ENCODE measurements around the gene EGR2. TPM values are rescaled to one million over a fixed set of nuclear protein-coding genes. Genes with fewer than 3 reads are reported as not detected.
A peak's percentile ranks its signal among the peaks of the same experiment; 100 is the strongest.

The EGR2 gene
- polyA plus RNA-seq, 1 of the 3 experiments (the other 2 are of a cell fraction), result 0.25 TPM

DNA sequence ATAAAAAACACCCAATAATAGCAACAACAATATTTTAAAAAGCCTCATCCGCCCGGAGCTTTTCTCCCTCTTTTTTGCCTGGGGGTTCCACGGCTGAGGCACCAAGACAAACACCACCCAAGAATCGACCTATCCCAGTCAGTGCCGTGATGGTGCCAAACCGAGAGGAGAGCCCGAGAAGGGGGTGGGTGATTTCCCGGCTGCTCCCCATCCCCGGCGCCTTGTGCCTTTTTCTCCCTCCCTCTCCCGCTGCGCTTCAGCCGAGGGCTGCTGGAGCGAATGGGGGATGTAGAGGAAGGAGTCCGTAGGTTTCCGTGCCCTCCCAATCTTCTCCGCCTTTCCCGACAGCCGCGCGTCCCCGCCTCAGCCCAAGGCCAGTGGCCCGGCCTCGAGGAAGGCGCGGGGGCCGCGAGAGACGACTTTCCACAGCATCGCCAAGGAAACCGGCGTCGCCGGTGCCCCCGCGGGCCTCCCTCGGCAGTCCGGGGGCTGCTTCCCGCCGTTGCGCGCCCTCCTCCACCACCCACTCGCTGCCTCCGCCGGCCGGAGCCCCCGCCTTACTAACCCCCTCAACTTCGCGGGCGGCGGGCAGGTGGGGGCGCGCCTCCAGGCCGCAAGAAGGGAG lies 1.3 kb downstream of the EGR2 start:
- CTCF ChIA-PET, result interaction anchor here (0.5 to 1.2 kb wide), 4 partner anchors 8 to 570 kb away, joined by 3 to 4 read pairs (median 4); no protein-coding TSS in a partner anchor
- Histone ChIP-seq H3K36me3 (replicated peaks in 1 of 2; ENCODE audit: control insufficient read depth in 1 of 2, insufficient read depth in 2 of 2, low read length in 1 of 2) (peaks cover 2 to 5% of the 10 kb centered on the region in 2 experiments), H3K27ac (ENCODE audit: low read depth in 2 of 2, low read length in 1 of 2) (no peak overlapping the region), H3K9ac (no peak overlapping the region), H3K4me1 (ENCODE audit: control insufficient read depth in 1 of 2, insufficient read depth in 2 of 2, low read depth in 1 of 2, low read length in 1 of 2) (peaks cover 12 to 28% of the 10 kb centered on the region in 2 experiments; a peak in 3 of 4 replicates), H3K79me2 (ENCODE audit: insufficient read depth) (no peaks in the 10 kb centered on the region), H4K20me1 (ENCODE audit: insufficient read depth) (no peaks in the 10 kb centered on the region), H3K9me3 (no peaks in the 10 kb centered on the region), H3K9me2 (no peaks in the 10 kb centered on the region), H3K4me3 (ENCODE audit: low read depth in 2 of 2, low read length in 1 of 2) (peak overlapping the region; percentile 71 to 73), H2AFZ (ENCODE audit: low read depth) (no peak overlapping the region), H3K27me3 (ENCODE audit: insufficient read depth) (peaks cover 35% of the 10 kb centered on the region), H3K4me2 (peak overlapping the region; percentile 88), H3F3A (replicated peaks; ENCODE audit: insufficient read depth) (peaks cover 8% of the 10 kb centered on the region)
- DNase-seq, result peak; percentile 51
- no peak for TF ChIP-seq RXRA (IDR thresholded peaks at IDR 0.05; ENCODE audit: borderline replicate concordance, low read depth)
- no peak for TF ChIP-seq NRF1 (IDR thresholded peaks at IDR 0.05; ENCODE audit: low read depth, low read length)
- no peak for TF ChIP-seq YY1 (IDR thresholded peaks at IDR 0.05; ENCODE audit: low read depth)
- TF ChIP-seq, protein P1, sequence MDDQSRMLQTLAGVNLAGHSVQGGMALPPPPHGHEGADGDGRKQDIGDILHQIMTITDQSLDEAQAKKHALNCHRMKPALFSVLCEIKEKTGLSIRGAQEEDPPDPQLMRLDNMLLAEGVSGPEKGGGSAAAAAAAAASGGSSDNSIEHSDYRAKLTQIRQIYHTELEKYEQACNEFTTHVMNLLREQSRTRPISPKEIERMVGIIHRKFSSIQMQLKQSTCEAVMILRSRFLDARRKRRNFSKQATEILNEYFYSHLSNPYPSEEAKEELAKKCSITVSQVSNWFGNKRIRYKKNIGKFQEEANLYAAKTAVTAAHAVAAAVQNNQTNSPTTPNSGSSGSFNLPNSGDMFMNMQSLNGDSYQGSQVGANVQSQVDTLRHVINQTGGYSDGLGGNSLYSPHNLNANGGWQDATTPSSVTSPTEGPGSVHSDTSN (IDR thresholded peaks at IDR 0.05), result no peak
- TF ChIP-seq, protein P2, sequence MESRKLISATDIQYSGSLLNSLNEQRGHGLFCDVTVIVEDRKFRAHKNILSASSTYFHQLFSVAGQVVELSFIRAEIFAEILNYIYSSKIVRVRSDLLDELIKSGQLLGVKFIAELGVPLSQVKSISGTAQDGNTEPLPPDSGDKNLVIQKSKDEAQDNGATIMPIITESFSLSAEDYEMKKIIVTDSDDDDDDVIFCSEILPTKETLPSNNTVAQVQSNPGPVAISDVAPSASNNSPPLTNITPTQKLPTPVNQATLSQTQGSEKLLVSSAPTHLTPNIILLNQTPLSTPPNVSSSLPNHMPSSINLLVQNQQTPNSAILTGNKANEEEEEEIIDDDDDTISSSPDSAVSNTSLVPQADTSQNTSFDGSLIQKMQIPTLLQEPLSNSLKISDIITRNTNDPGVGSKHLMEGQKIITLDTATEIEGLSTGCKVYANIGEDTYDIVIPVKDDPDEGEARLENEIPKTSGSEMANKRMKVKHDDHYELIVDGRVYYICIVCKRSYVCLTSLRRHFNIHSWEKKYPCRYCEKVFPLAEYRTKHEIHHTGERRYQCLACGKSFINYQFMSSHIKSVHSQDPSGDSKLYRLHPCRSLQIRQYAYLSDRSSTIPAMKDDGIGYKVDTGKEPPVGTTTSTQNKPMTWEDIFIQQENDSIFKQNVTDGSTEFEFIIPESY (IDR thresholded peaks at IDR 0.05; ENCODE audit: borderline replicate concordance, low read depth), result no peak
- no peak for TF ChIP-seq SMC3 (IDR thresholded peaks at IDR 0.05; ENCODE audit: low read depth, low read length)
- TF ChIP-seq NFIC (IDR thresholded peaks at IDR 0.05; ENCODE audit: borderline replicate concordance), result no peak
- TF ChIP-seq TCF12 (IDR thresholded peaks at IDR 0.05), result no peak
- TF ChIP-seq RAD21 (IDR thresholded peaks at IDR 0.05; ENCODE audit: low read length), result no peak
- TF ChIP-seq, protein P3, sequence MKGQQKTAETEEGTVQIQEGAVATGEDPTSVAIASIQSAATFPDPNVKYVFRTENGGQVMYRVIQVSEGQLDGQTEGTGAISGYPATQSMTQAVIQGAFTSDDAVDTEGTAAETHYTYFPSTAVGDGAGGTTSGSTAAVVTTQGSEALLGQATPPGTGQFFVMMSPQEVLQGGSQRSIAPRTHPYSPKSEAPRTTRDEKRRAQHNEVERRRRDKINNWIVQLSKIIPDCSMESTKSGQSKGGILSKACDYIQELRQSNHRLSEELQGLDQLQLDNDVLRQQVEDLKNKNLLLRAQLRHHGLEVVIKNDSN (IDR thresholded peaks at IDR 0.05; ENCODE audit: borderline replicate concordance, low read depth), result no peak
- TF ChIP-seq JUND (IDR thresholded peaks at IDR 0.05), result no peak
- WGBS (ENCODE audit: low lambda C conversion rate), result 9% methylated on average over 27 of the region's 54 CpGs
- POLR2A ChIA-PET, result no interaction called here

DNA sequence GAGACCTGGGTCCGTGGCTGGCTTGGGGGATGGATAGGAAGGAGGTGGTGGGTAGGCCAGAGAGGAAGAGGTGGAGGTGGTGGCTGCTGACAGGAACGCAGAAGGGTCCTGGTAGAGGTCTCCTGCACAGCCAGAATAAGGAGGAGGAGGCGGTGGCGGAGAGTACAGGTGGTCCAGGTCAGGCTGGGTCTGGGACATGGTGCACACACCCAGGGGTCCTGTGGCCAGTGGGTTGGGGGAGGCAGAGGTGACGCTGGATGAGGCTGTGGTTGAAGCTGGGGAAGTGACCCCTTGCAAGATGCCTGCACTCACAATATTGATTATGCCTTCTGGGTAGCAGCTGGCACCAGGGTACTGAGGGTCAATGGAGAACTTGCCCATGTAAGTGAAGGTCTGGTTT lies 2.2 kb downstream of the EGR2 start:
- ChIA-PET POLR2A (no interaction called here), CTCF (interaction anchor here (0.5 to 1.2 kb wide), 3 partner anchors 7 to 569 kb away, joined by 3 to 4 read pairs (median 3); no protein-coding TSS in a partner anchor)
- Histone ChIP-seq H3K9me3 (no peaks in the 10 kb centered on the region), H3F3A (replicated peaks; ENCODE audit: insufficient read depth) (peaks cover 8% of the 10 kb centered on the region), H3K9me2 (no peaks in the 10 kb centered on the region), H3K79me2 (ENCODE audit: insufficient read depth) (0 out of 2 replicates have a peak, but pooled peaks cover 4% of the 10 kb centered on the region), H2AFZ (ENCODE audit: low read depth) (no peak overlapping the region), H4K20me1 (ENCODE audit: insufficient read depth) (no peaks in the 10 kb centered on the region), H3K36me3 (replicated peaks in 1 of 2; ENCODE audit: control insufficient read depth in 1 of 2, insufficient read depth in 2 of 2, low read length in 1 of 2) (peaks cover 3 to 5% of the 10 kb centered on the region in 2 experiments), H3K27ac (ENCODE audit: low read depth in 2 of 2, low read length in 1 of 2) (no peak overlapping the region), H3K27me3 (ENCODE audit: insufficient read depth) (peaks cover 27% of the 10 kb centered on the region), H3K4me3 (ENCODE audit: low read depth in 2 of 2, low read length in 1 of 2) (no peak overlapping the region), H3K9ac (no peak overlapping the region), H3K4me1 (ENCODE audit: control insufficient read depth in 1 of 2, insufficient read depth in 2 of 2, low read depth in 1 of 2, low read length in 1 of 2) (peaks cover 12 to 28% of the 10 kb centered on the region in 2 experiments; a peak in 3 of 4 replicates), H3K4me2 (no peak overlapping the region)
- no peak for DNase-seq
- WGBS (ENCODE audit: low lambda C conversion rate), result 93% methylated on average over 5 of the region's 5 CpGs
- TF ChIP-seq, protein P3 (IDR thresholded peaks at IDR 0.05; ENCODE audit: borderline replicate concordance, low read depth), result no peak
- TF ChIP-seq YY1 (IDR thresholded peaks at IDR 0.05; ENCODE audit: low read depth) (no peak), TAF1 (IDR thresholded peaks at IDR 0.05; ENCODE audit: borderline replicate concordance, low read depth, low read length) (no peak), CHD2 (IDR thresholded peaks at IDR 0.05; ENCODE audit: low read length, partially characterized antibody) (no peak), FOSL2 (IDR thresholded peaks at IDR 0.05; ENCODE audit: borderline replicate concordance, low read depth) (no peak), FOXJ3 (CRISPR knock-in tag; IDR thresholded peaks at IDR 0.05) (no peak), FOXM1 (IDR thresholded peaks at IDR 0.05; ENCODE audit: low read depth) (no peak), POLR2AphosphoS5 (IDR thresholded peaks at IDR 0.05; ENCODE audit: low read depth, low read length) (no peak), SMC3 (IDR thresholded peaks at IDR 0.05; ENCODE audit: low read depth, low read length) (no peak), RXRA (IDR thresholded peaks at IDR 0.05; ENCODE audit: borderline replicate concordance, low read depth) (no peak)
- TF ChIP-seq, protein P2 (IDR thresholded peaks at IDR 0.05; ENCODE audit: borderline replicate concordance, low read depth), result no peak
- TF ChIP-seq, protein P1 (IDR thresholded peaks at IDR 0.05), result no peak
- TF ChIP-seq, protein P4, sequence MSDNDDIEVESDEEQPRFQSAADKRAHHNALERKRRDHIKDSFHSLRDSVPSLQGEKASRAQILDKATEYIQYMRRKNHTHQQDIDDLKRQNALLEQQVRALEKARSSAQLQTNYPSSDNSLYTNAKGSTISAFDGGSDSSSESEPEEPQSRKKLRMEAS (IDR thresholded peaks at IDR 0.05; ENCODE audit: low read depth), result no peak

Measured in SK-N-SH (cell line).